ENCODE results near the gene SSRP1. TPM values are rescaled to one million over a fixed set of nuclear protein-coding genes. Genes with fewer than 3 reads are reported as not detected.

Gene SSRP1
- total and polyA plus RNA-seq, 7 donors = 30.5 to 91.3 (median 54.6) TPM

- no peaks in the 10 kb centered on the region for H3K9me3 ChIP-seq
- H3K27me3 ChIP-seq = peaks cover 0 to 4% (median 0%) of the 10 kb centered on the region in 3 donors
- intact Hi-C loops (cut with DNase I) = no loop called here
- no peak overlapping the region for H3K27ac ChIP-seq
- no peak for DNase-seq
- H3K36me3 ChIP-seq = no peaks in the 10 kb centered on the region
- H3K4me3 ChIP-seq = no peak overlapping the region
- TF ChIP-seq CTCF (IDR thresholded peaks at IDR 0.05) = no peak
- WGBS, 2 donors = 35 to 71% methylated on average over 5 of the region's 5 CpGs
- no peaks in the 10 kb centered on the region for H3K4me1 ChIP-seq
These were observed 41.4 kb upstream of the SSRP1 start for GRCh38 chr11:57377107-57377506.

GRCh38 chr11:57376095-57377090, 40.7 kb upstream of the SSRP1 start:
- DNase-seq = no peak
- WGBS, 2 donors = 68% methylated on average over 26 of the region's 26 CpGs
- intact Hi-C loops (cut with DNase I) = no loop called here
- H3K27ac ChIP-seq = no peak overlapping the region
- H3K36me3 ChIP-seq = no peaks in the 10 kb centered on the region
- no peaks in the 10 kb centered on the region for H3K4me1 ChIP-seq
- TF ChIP-seq CTCF (IDR thresholded peaks at IDR 0.05) = no peak
- no peak for TF ChIP-seq EP300 (IDR thresholded peaks at IDR 0.05)
- no peak for TF ChIP-seq POLR2AphosphoS5 (IDR thresholded peaks at IDR 0.05)
- TF ChIP-seq POLR2A (IDR thresholded peaks at IDR 0.05) = no peak
- no peak overlapping the region for H3K4me3 ChIP-seq
- no peaks in the 10 kb centered on the region for H3K9me3 ChIP-seq
- peaks cover 0 to 4% (median 0%) of the 10 kb centered on the region in 3 donors for H3K27me3 ChIP-seq

- Histone ChIP-seq H3K27me3 (peaks cover 0 to 4% (median 0%) of the 10 kb centered on the region in 3 donors), H3K4me3 (no peak overlapping the region), H3K4me1 (no peaks in the 10 kb centered on the region), H3K9me3 (no peaks in the 10 kb centered on the region), H3K27ac (no peak overlapping the region), H3K36me3 (no peaks in the 10 kb centered on the region)
- no peak for DNase-seq
- TF ChIP-seq CTCF (IDR thresholded peaks at IDR 0.05) = no peak
- no peak for TF ChIP-seq EP300 (IDR thresholded peaks at IDR 0.05)
- TF ChIP-seq POLR2AphosphoS5 (IDR thresholded peaks at IDR 0.05) = no peak
- no peak for TF ChIP-seq POLR2A (IDR thresholded peaks at IDR 0.05)
- 68 to 81% methylated on average over 2 of the region's 2 CpGs for WGBS, 2 donors
- intact Hi-C loops (cut with DNase I) = no loop called here
These were observed 39.8 kb upstream of the SSRP1 start for GRCh38 chr11:57375490-57375889.

- no peak overlapping the region for H3K27ac ChIP-seq
- no peak overlapping the region for H3K4me3 ChIP-seq
- H3K9me3 ChIP-seq = no peaks in the 10 kb centered on the region
- no peaks in the 10 kb centered on the region for H3K4me1 ChIP-seq
- no peaks in the 10 kb centered on the region for H3K36me3 ChIP-seq
- intact Hi-C loops (cut with DNase I) = no loop called here
- no peak for DNase-seq
- TF ChIP-seq POLR2A (IDR thresholded peaks at IDR 0.05) (no peak), CTCF (IDR thresholded peaks at IDR 0.05) (no peak), POLR2AphosphoS5 (IDR thresholded peaks at IDR 0.05) (no peak)
- H3K27me3 ChIP-seq = peaks cover 0 to 4% (median 0%) of the 10 kb centered on the region in 3 donors
- WGBS, 2 donors = 91 to 94% methylated on average over 3 of the region's 3 CpGs
These were observed 39.3 kb upstream of the SSRP1 start for GRCh38 chr11:57374966-57375365.
